IPS-15b (cell line): ENCODE results near the gene BRDT.
"Not testable (repeated sequence)": the region's sequence is repeated elsewhere in the genome, so short reads cannot be mapped to it uniquely, and the experiment has no call there.

Source experiments
- H3K27me3 ChIP-seq: one replicate; pipeline ENCODE4 v1.6.1; 2013; ENCODE audit warnings: low read length; ENCODE audit not compliant: control insufficient read depth, insufficient read depth
- H3K36me3 ChIP-seq: one replicate; pipeline ENCODE4 v1.6.1; 2013; ENCODE audit warnings: low read length; ENCODE audit not compliant: control insufficient read depth, insufficient read depth
- H3K4me1 ChIP-seq: one replicate; pipeline ENCODE4 v1.6.1; 2013; ENCODE audit warnings: mild to moderate bottlenecking, low read length; ENCODE audit not compliant: control insufficient read depth, insufficient read depth
- H3K4me3 ChIP-seq: one replicate; pipeline ENCODE4 v1.5.1; 2013; ENCODE audit warnings: low read depth, low read length
- H3K9ac ChIP-seq: one replicate; pipeline ENCODE4 v1.6.1; 2013; ENCODE audit warnings: low read depth, mild to moderate bottlenecking, low read length
- H3K9me3 ChIP-seq: one replicate; pipeline ENCODE4 v1.6.1; 2013; ENCODE audit warnings: mild to moderate bottlenecking, low read length; ENCODE audit not compliant: control insufficient read depth, insufficient read depth

Gene BRDT

GRCh38 chr1:91997607-91998195 is 48.5 kb downstream of the BRDT start:
- no peaks in the 10 kb centered on the region for H3K36me3 ChIP-seq
- no peaks in the 10 kb centered on the region for H3K4me1 ChIP-seq
- no peak overlapping the region for H3K9ac ChIP-seq
- H3K27me3 ChIP-seq: no peaks in the 10 kb centered on the region
- no peak overlapping the region for H3K4me3 ChIP-seq
- H3K9me3 ChIP-seq: no peaks in the 10 kb centered on the region

GRCh38 chr1:92004129-92004528 is 54.9 kb downstream of the BRDT start:
- Histone ChIP-seq H3K4me1 (no peaks in the 10 kb centered on the region), H3K27me3 (no peaks in the 10 kb centered on the region), H3K9ac (no peak overlapping the region), H3K4me3 (no peak overlapping the region), H3K9me3 (no peaks in the 10 kb centered on the region), H3K36me3 (no peaks in the 10 kb centered on the region)

GRCh38 chr1:92013923-92014322 is 64.7 kb downstream of the BRDT start:
- H3K4me3 ChIP-seq: no peak overlapping the region
- H3K9ac ChIP-seq: no peak overlapping the region
- no peaks in the 10 kb centered on the region for H3K9me3 ChIP-seq
- no peaks in the 10 kb centered on the region for H3K27me3 ChIP-seq
- no peaks in the 10 kb centered on the region for H3K4me1 ChIP-seq
- no peaks in the 10 kb centered on the region for H3K36me3 ChIP-seq

- no peaks in the 10 kb centered on the region for H3K36me3 ChIP-seq
- no peaks in the 10 kb centered on the region for H3K9me3 ChIP-seq
- H3K27me3 ChIP-seq: no peaks in the 10 kb centered on the region
- H3K9ac ChIP-seq: no peak overlapping the region
- no peaks in the 10 kb centered on the region for H3K4me1 ChIP-seq
- H3K4me3 ChIP-seq: no peak overlapping the region
Measured at GRCh38 chr1:92016720-92017316, 67.6 kb downstream of the BRDT start.

GRCh38 chr1:92017656-92018055 is 68.5 kb downstream of the BRDT start:
- H3K36me3 ChIP-seq: no peaks in the 10 kb centered on the region
- H3K9ac ChIP-seq: no peak overlapping the region
- H3K4me1 ChIP-seq: no peaks in the 10 kb centered on the region
- no peaks in the 10 kb centered on the region for H3K27me3 ChIP-seq
- H3K9me3 ChIP-seq: no peaks in the 10 kb centered on the region
- H3K4me3 ChIP-seq: no peak overlapping the region

GRCh38 chr1:92026042-92026441 is 76.8 kb downstream of the BRDT start:
- not testable (repeated sequence) for H3K9me3 ChIP-seq, H3K4me3 ChIP-seq, H3K4me1 ChIP-seq, H3K9ac ChIP-seq, H3K36me3 ChIP-seq
- peaks cover 12% of the 10 kb centered on the region for H3K27me3 ChIP-seq

- Histone ChIP-seq H3K9ac (no peak overlapping the region), H3K27me3 (peaks cover 14% of the 10 kb centered on the region), H3K4me3 (no peak overlapping the region), H3K4me1 (peaks cover 2% of the 10 kb centered on the region), H3K9me3 (no peaks in the 10 kb centered on the region), H3K36me3 (no peaks in the 10 kb centered on the region)
Measured at GRCh38 chr1:92026806-92027205, 77.6 kb downstream of the BRDT start.

- Histone ChIP-seq H3K9me3 (no peaks in the 10 kb centered on the region), H3K4me3 (peak overlapping the region; percentile 33), H3K9ac (no peak overlapping the region), H3K36me3 (no peaks in the 10 kb centered on the region), H3K4me1 (peaks cover 2% of the 10 kb centered on the region), H3K27me3 (peaks cover 14% of the 10 kb centered on the region)
Measured at GRCh38 chr1:92029241-92029922, 80.2 kb downstream of the BRDT start.

- H3K27me3 ChIP-seq: peaks cover 14% of the 10 kb centered on the region
- H3K36me3 ChIP-seq: no peaks in the 10 kb centered on the region
- H3K9ac ChIP-seq: no peak overlapping the region
- peak overlapping the region; percentile 33 for H3K4me3 ChIP-seq
- no peaks in the 10 kb centered on the region for H3K9me3 ChIP-seq
- H3K4me1 ChIP-seq: peaks cover 2% of the 10 kb centered on the region
Measured at GRCh38 chr1:92030656-92031107, 81.5 kb downstream of the BRDT start.

- Histone ChIP-seq H3K27me3 (peaks cover 14% of the 10 kb centered on the region), H3K4me3 (no peak overlapping the region), H3K36me3 (no peaks in the 10 kb centered on the region), H3K9me3 (no peaks in the 10 kb centered on the region), H3K9ac (no peak overlapping the region), H3K4me1 (peaks cover 2% of the 10 kb centered on the region)
Measured at GRCh38 chr1:92031281-92032110, 82.3 kb downstream of the BRDT start.

- Histone ChIP-seq H3K36me3 (no peaks in the 10 kb centered on the region), H3K4me1 (no peaks in the 10 kb centered on the region), H3K9ac (no peak overlapping the region), H3K9me3 (no peaks in the 10 kb centered on the region), H3K4me3 (no peak overlapping the region), H3K27me3 (no peaks in the 10 kb centered on the region)
Measured at GRCh38 chr1:92037400-92037799, 88.2 kb downstream of the BRDT start.
